BJ (cell line): ENCODE measurements around the gene PNRC2. TPM values are rescaled to one million over a fixed set of nuclear protein-coding genes. Genes with fewer than 3 reads are reported as not detected.

Experiments used
- CTCF ChIA-PET: fragments of 350-600 bp; formaldehyde crosslinking; extraction: SDS; loops from one replicate; lab custom pipeline; 2021; ENCODE audit warnings: antibody characterized with exemption, inconsistent platforms; lab: Yijun Ruan, JAX
- POLR2A ChIA-PET: fragments of 300-600 bp; sonication (Branson Sonifier 250); formaldehyde crosslinking; extraction: SDS; loops from one replicate; lab custom pipeline; 2021; ENCODE audit warnings: antibody characterized with exemption; lab: Charles Lee
- DNase-seq: peaks from one replicate; pipeline ENCODE4 v3.0.0-alpha.2; 2011; ENCODE audit warnings: low read depth
- H3K27me3 ChIP-seq: 2 replicates; pipeline ENCODE4 v1.6.0; 2011; ENCODE audit warnings: low read length; ENCODE audit not compliant: control insufficient read depth, insufficient read depth
- H3K36me3 ChIP-seq: 2 replicates; pipeline ENCODE4 v1.5.1; 2011; ENCODE audit warnings: low read length; ENCODE audit not compliant: control insufficient read depth, insufficient read depth
- H3K4me3 ChIP-seq: 2 replicates; pipeline ENCODE4 v1.5.1; 2011; ENCODE audit warnings: low read depth, mild to moderate bottlenecking, control low read depth, low read length
- CTCF ChIP-seq: IDR thresholded peaks from 2 replicates; pipeline ENCODE4 v1.5.1; 2011; ENCODE audit warnings: low read depth, mild to moderate bottlenecking, control low read depth, inconsistent platforms, low read length, moderate library complexity; ENCODE audit not compliant: insufficient read depth
- polyA plus RNA-seq: library from polyadenylated mRNA; depleted of rRNA; stranded (reverse); fragments of >200 nt; gene quantifications from 2 replicates; pipeline ENCODE4 v1.2.3, GENCODE V29; 2011

PNRC2 gene
- polyA plus RNA-seq, 1 experiment = 30.0 TPM

GRCh38 chr1:23964790-23965740, 5.4 kb downstream of the PNRC2 start:
- CTCF ChIA-PET = interaction anchor here (0.9 to 2.7 kb wide), 2 partner anchors 62 to 63 kb away, joined by 3 to 13 read pairs; no protein-coding TSS in a partner anchor
- Histone ChIP-seq H3K27me3 (no peaks in the 10 kb centered on the region), H3K36me3 (peaks cover 2% of the 10 kb centered on the region), H3K4me3 (no peak overlapping the region)
- POLR2A ChIA-PET = no interaction called here
- no peak for TF ChIP-seq CTCF
- no peak for DNase-seq

GRCh38 chr1:23966973-23967493, 7.4 kb downstream of the PNRC2 start:
- CTCF ChIA-PET = interaction anchor here (1.4 kb wide), 1 partner anchor 61 kb away, joined by 3 read pairs; no protein-coding TSS in a partner anchor

GRCh38 chr1:23967871-23968270, 8.2 kb downstream of the PNRC2 start:
- peaks cover 5% of the 10 kb centered on the region for H3K36me3 ChIP-seq
- CTCF ChIA-PET = interaction anchor here (1.0 kb wide), 1 partner anchor 12 kb away, joined by 3 read pairs; the partner anchor contains the start of gene SRSF10
- POLR2A ChIA-PET = no interaction called here

More at GRCh38 chr1:23966973-23967493, 7.4 kb downstream of the PNRC2 start:
- H3K4me3 ChIP-seq = no peak overlapping the region
- POLR2A ChIA-PET = no interaction called here
- H3K36me3 ChIP-seq = peaks cover 3% of the 10 kb centered on the region
- no peak for DNase-seq
- no peak for TF ChIP-seq CTCF
- H3K27me3 ChIP-seq = no peaks in the 10 kb centered on the region

GRCh38 chr1:23977187-23977853, 17.7 kb downstream of the PNRC2 start:
- Histone ChIP-seq H3K36me3 (peaks cover under 1% of the 10 kb centered on the region), H3K4me3 (no peak overlapping the region), H3K27me3 (no peaks in the 10 kb centered on the region)
- ChIA-PET POLR2A (interaction anchor here (0.6 kb wide), 1 partner anchor 1258 kb away, joined by 3 read pairs; no protein-coding TSS in a partner anchor), CTCF (interaction anchor here (1.5 kb wide), 1 partner anchor 26 kb away, joined by 4 read pairs; no protein-coding TSS in a partner anchor)
- TF ChIP-seq CTCF = no peak
- no peak for DNase-seq

More at GRCh38 chr1:23967871-23968270, 8.2 kb downstream of the PNRC2 start:
- Histone ChIP-seq H3K27me3 (no peaks in the 10 kb centered on the region), H3K4me3 (no peak overlapping the region)
- no peak for DNase-seq
- TF ChIP-seq CTCF = no peak

- H3K27me3 ChIP-seq = no peaks in the 10 kb centered on the region
- TF ChIP-seq CTCF = no peak
- no peak for DNase-seq
- no peak overlapping the region for H3K4me3 ChIP-seq
- H3K36me3 ChIP-seq = no peaks in the 10 kb centered on the region; the same call in 1 of the 2 replicates
- ChIA-PET POLR2A (no interaction called here), CTCF (interaction anchor here (1.5 kb wide), 1 partner anchor 26 kb away, joined by 4 read pairs; no protein-coding TSS in a partner anchor)
Measured at GRCh38 chr1:23977854-23978191, 18.2 kb downstream of the PNRC2 start.
